ENCODE data around the gene CCNL1.
"Not testable (repeated sequence)": the region's sequence is repeated elsewhere in the genome, so short reads cannot be mapped to it uniquely, and the experiment has no call there.

CCNL1 gene

GRCh38 chr3:157159762-157160657, at the start of gene CCNL1:
Gene CCNL1, minus strand, starts transcription at chr3:157160147. Its CDS starts 53 bp downstream, at chr3:157160094.
- peak; percentile 92 to 96 for DNase-seq

DNA sequence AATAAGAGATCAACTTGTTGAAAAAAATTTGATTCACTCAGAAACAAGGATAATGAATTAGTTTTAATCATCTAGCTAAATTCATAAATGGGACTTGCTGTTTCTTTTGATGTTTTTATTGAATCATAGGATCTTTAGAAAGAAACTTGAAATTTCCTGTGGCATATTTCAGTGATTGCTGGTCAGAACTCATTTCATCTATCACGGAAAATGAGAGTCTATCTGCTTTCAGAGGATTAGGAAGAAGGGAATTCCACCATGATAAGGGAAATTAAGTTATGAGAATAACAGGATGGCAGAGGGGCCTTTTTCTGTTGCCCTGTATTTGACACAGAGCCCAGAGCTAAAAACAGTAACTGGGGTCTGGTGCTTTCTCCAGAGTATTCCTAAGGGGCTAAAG, 44.9 kb upstream of the CCNL1 start:
- no peak for DNase-seq

GRCh38 chr3:157204431-157204830, 44.5 kb upstream of the CCNL1 start:
- peak in 1 of 2 experiments; percentile 12 for DNase-seq

DNA sequence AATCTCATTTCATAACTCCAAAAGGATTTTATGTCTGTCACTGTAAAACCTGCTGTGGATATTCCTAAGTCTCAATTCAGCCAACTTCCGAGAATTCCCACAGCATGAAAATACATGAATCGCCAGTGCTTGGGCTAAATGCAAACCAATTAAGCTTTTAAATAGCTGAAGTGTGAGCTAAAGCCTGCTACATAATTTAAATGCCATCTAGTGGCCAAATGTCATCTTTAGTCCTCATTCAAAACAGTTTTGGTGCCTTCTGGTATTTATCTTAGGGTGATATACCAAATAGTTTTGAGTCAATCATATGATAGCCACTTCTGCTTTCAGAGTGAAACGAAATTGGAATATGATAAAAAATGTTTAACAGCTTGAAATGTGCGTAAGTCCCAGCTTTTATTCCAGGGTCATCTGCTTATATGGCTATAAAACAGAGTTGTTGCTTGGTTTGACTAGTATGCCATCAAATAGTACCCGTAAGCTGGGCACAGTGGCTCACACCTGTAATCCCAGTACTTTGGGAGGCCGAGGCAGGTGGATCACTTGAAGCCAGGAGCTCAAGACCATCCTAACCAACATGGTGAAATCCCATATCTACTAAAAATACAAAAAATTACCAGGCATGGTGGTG, 41.8 kb upstream of the CCNL1 start:
- DNase-seq: no peak

- DNase-seq: no peak
Observed at GRCh38 chr3:157199841-157200240, 39.9 kb upstream of the CCNL1 start.

DNA sequence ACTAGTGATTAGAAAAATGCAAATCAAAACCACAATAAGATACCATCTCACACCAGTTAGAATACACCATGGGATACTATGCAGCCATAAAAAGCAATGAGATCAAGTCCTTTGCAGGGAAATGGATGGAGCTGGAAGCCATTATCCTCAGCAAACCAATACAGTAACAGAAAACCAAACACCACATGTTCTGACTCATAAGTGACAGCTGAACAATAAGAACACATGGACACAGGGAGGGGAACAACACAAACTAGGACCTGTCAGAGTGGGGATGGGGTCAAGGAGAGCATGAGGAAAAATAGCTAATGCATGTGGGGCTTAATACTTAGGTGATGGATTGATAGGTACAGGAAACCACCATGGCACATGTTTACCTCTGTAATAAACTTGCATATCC, 36.0 kb upstream of the CCNL1 start:
- DNase-seq: no peak

DNA sequence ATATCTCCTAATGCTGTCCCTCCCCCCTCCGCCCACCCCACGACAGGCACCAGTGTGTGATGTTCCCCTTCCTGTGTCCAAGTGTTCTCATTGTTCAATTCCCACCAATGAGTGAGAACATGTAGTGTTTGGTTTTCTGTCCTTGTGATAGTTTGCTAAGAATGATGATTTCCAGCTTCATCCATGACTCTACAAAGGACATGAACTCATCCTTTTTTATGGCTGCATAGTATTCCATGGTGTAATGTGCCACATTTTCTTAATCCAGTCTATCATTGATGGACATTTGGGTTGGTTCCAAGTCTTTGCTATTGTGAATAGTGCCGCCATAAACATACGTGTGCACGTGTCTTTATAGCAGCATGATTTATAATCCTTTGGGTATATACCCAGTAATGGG, 31.2 kb upstream of the CCNL1 start:
- not testable (repeated sequence) for DNase-seq

DNA sequence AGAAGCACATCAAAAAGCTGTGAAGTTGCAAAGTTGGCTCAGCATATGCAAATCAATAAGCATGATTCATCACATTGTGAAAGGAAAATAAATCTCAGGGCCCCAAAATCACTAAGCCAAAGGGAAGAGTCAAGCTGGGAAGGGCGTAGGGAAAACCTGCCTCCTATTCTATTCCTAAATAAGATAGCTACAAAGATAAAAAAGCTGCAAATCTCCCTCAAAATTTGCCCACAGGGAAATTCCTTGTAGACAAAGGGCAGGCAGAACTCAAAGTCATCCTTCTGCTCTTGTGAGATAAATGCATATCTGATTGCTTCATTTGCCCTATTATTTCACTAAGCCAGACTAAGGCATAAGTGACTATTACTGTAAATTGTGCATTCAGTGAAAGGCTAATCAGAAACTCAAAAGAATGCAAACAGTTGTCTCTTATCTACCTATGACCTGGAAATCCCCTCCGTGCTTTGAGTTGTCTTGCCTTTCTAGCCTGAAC, 30.5 kb upstream of the CCNL1 start:
- no peak for DNase-seq

DNA sequence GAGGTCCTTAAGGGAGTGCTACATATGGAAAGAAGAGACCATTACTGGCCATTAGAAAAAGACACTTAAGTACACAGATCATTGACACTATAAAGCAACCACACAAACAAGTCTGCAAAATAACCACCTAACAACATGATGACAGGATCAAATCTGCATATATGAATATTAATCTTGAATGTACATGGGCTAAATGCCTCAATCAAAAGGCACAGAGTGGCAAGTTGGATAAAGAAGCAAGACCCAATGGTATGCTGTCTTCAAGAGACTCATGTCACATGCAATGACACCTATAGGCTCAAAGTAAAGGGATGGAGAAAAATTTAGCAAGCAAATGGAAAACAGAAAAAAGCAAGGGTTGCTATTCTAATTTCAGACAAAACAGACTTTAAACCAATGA, 28.4 kb upstream of the CCNL1 start:
- no peak for DNase-seq

DNA sequence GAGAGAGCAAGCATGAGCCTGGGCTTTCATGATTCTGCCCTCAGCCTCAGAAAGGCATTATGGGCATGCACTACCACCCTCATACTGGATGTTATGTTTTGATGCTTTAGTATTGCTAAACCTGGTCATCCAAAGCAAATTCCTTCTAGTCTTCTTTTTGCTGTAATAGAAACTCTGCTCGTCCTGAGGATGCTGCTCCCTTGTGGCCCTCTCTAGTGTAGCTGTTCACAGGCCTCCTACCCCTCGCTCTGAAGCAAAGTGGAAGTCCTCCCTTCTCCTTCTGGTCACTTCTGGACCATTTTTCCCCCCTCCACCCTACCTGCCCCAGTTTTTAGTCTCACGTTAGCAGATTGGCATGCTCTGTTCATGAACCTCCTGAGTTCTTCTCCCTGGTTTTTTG, 22.9 kb upstream of the CCNL1 start:
- DNase-seq: no peak

GRCh38 chr3:157180262-157180661, 20.3 kb upstream of the CCNL1 start:
- DNase-seq: no peak

DNA sequence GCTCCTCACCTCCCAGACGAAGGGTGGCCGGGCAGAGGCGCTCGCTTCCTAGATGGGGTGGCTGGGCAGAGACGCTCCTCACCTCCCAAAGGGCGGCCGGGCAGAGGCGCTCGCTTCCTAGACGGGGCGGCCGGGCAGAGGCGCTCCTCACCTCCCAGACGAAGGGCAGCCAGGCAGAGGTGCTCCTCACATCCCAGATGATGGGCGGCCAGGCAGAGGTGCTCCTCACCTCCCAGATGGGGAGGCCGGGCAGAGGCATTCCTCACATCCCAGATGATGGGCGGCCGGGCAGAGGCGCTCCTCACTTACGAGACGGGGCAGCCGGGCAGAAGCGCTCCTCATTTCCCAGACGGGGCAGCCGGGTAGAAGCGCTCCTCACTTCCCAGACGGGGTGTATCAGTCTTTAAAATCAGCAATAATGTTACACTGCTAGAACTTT, 19.4 kb upstream of the CCNL1 start:
- DNase-seq: no peak

- not testable (repeated sequence) for DNase-seq
Observed at GRCh38 chr3:157178503-157179364, 18.8 kb upstream of the CCNL1 start.

- not testable (repeated sequence) for DNase-seq
Observed at GRCh38 chr3:157177801-157178453, 18.0 kb upstream of the CCNL1 start.

- DNase-seq: no peak
Observed at GRCh38 chr3:157176934-157177333, 17.0 kb upstream of the CCNL1 start.

- DNase-seq: no peak
Observed at GRCh38 chr3:157175691-157176507, 16.0 kb upstream of the CCNL1 start.

GRCh38 chr3:157174649-157175498, 14.9 kb upstream of the CCNL1 start:
- DNase-seq: peak; percentile 98 to 99

DNA sequence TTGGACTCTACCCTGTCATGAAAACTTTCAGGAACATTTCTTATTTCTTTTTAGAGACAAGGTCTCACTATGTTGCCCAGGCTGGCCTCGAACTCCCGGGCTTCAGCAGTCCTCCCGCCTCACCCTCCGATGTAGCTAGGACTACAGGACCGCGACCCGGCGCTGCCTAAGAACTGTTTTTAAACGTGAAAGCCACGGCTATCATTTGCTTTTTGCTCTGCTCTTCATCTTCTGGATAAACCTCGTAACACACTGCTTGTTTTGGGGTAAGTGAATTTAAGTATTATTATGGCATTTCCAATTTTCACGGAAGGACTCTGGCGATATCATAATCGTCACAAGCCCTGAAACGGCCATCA, 14.3 kb upstream of the CCNL1 start:
- no peak for DNase-seq

GRCh38 chr3:157173343-157173742, 13.4 kb upstream of the CCNL1 start:
- DNase-seq: not testable (repeated sequence)

DNA sequence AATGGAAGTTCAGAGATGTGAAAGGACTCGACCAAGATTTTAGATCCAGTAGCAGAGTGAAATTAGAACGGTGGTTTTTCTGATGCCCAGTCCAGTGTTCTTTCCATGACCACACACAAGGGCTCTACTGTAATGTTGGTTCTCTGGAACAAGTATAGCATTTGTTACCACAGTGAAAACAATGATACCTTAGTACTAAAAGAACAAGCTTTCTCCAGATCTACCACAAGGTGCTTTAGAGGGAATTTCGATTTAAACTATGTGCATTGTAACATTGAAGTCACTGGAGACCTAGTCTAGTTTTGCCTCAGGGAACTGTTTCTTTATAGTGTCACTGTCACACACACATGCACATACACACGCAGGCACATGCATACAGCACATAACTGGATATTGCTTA, 12.8 kb upstream of the CCNL1 start:
- no peak for DNase-seq

GRCh38 chr3:157170861-157171260, 10.9 kb upstream of the CCNL1 start:
- DNase-seq: no peak
